Keratinocyte (primary cell): ENCODE results near the gene CEPT1. TPM values are rescaled to one million over a fixed set of nuclear protein-coding genes. Genes with fewer than 3 reads are reported as not detected.
"Not testable (repeated sequence)": the region's sequence is repeated elsewhere in the genome, so short reads cannot be mapped to it uniquely, and the experiment has no call there.

Source experiments
- DNase-seq: peaks from one replicate; pipeline ENCODE4 v3.0.0-alpha.2; 2011; ENCODE audit warnings: low read depth, missing footprints, low spot score
- FAIRE-seq: peaks from 2 replicates; lab custom pipeline; 2011; peaks lifted over from hg19 to GRCh38; lab: Jason Lieb, UNC
- H2AFZ ChIP-seq: 2 replicates; pipeline ENCODE4 v1.6.0; 2012; ENCODE audit warnings: low read length, control low read depth, inconsistent platforms; ENCODE audit not compliant: control insufficient read depth
- H3K27ac ChIP-seq: 2 replicates; pipeline ENCODE4 v1.5.1; 2011; ENCODE audit warnings: low read length; ENCODE audit not compliant: control insufficient read depth, insufficient read depth
- H3K27me3 ChIP-seq: 3 replicates; pipeline ENCODE4 v1.6.0; 2011; ENCODE audit warnings: low read length; ENCODE audit not compliant: control insufficient read depth, insufficient read depth; ENCODE audit errors: extremely low read depth
- H3K36me3 ChIP-seq, 2 experiments: 2 replicates in 1 of 2; 3 replicates in 1 of 2; pipeline ENCODE4 v1.5.1; 2011; ENCODE audit warnings: low read length in 2 of 2, mild to moderate bottlenecking in 1 of 2; ENCODE audit not compliant: control insufficient read depth in 2 of 2, insufficient read depth in 2 of 2; ENCODE audit errors: extremely low read depth in 1 of 2
- H3K4me1 ChIP-seq: 3 replicates; pipeline ENCODE4 v1.5.1; 2011; ENCODE audit warnings: low read length; ENCODE audit not compliant: control insufficient read depth, insufficient read depth; ENCODE audit errors: extremely low read depth
- H3K4me2 ChIP-seq: 3 replicates; pipeline ENCODE4 v1.6.0; 2011; ENCODE audit warnings: low read depth, low read length; ENCODE audit not compliant: control insufficient read depth, insufficient read depth; ENCODE audit errors: extremely low read depth
- H3K4me3 ChIP-seq, 3 experiments: fragments of 200-600 bp in 1 of 3; sonication (generic) in 1 of 3; 2 replicates in 2 of 3; 3 replicates in 1 of 3; pipeline ENCODE4 v1.5.1; 2011 to 2016; ENCODE audit warnings: low read length in 3 of 3, mild to moderate bottlenecking in 3 of 3, control low read depth in 2 of 3, inconsistent platforms in 1 of 3, low read depth in 1 of 3, mixed read lengths in 1 of 3, mixed run types in 1 of 3, moderate library complexity in 1 of 3; ENCODE audit not compliant: control insufficient read depth in 2 of 3, insufficient read depth in 2 of 3; ENCODE audit errors: extremely low read depth in 1 of 3
- H3K79me2 ChIP-seq: 2 replicates; pipeline ENCODE4 v1.6.0; 2012; ENCODE audit warnings: low read length; ENCODE audit not compliant: control insufficient read depth, insufficient read depth
- H3K9ac ChIP-seq: 3 replicates; pipeline ENCODE4 v1.6.0; 2011; ENCODE audit warnings: low read length; ENCODE audit not compliant: control insufficient read depth, insufficient read depth; ENCODE audit errors: extremely low read depth
- H3K9me1 ChIP-seq: 3 replicates; pipeline ENCODE4 v1.6.0; 2011; ENCODE audit warnings: low read length; ENCODE audit not compliant: control insufficient read depth, insufficient read depth; ENCODE audit errors: extremely low read depth
- H3K9me3 ChIP-seq: 2 replicates; pipeline ENCODE4 v1.5.1; 2012; ENCODE audit warnings: low read depth, low read length; ENCODE audit not compliant: control insufficient read depth
- H4K20me1 ChIP-seq: 3 replicates; pipeline ENCODE4 v1.6.0; 2011; ENCODE audit warnings: low read length; ENCODE audit not compliant: control insufficient read depth, insufficient read depth; ENCODE audit errors: extremely low read depth
- CTCF ChIP-seq, 3 experiments: IDR thresholded peaks in 1 of 3; conservative IDR thresholded peaks in 1 of 3; optimal IDR thresholded peaks in 1 of 3; 2 replicates in 2 of 3; 3 replicates in 1 of 3; pipeline versions ENCODE3 to v1.5.1; 2011; ENCODE audit warnings: low read length in 3 of 3, mild to moderate bottlenecking in 3 of 3, moderate library complexity in 2 of 3, control low read depth in 1 of 3, inconsistent platforms in 1 of 3; ENCODE audit not compliant: insufficient read depth in 2 of 3; ENCODE audit errors: extremely low read depth in 1 of 3
- EZH2 ChIP-seq: IDR thresholded peaks from one replicate; pipeline ENCODE4 v1.6.1; 2012; ENCODE audit warnings: inconsistent platforms, mild to moderate bottlenecking, low read length, moderate library complexity
- dilution Hi-C: fragments of 300-500 bp; cut with MboI; formaldehyde crosslinking; loops from one replicate; pipeline ENCODE4 v1.7.0; 2020; ENCODE audit warnings: low sequenced_read_pairs; ENCODE audit not compliant: extremely low pct_ligation_motif_present
- polyA minus RNA-seq, 3 experiments: library from RNA; depleted of rRNA, polyadenylated mRNA; stranded (reverse); fragments of >200 nt; gene quantifications; 1 replicate in 1 of 3; 2 replicates in 1 of 3; 3 replicates in 1 of 3; pipeline ENCODE4 v1.2.3, GENCODE V29; 2011
- polyA plus RNA-seq, 5 experiments: library from polyadenylated mRNA; depleted of rRNA in 3 of 5; stranded (reverse) in 3 of 5; stranded (forward) in 1 of 5; unstranded in 1 of 5; fragments of >200 nt; gene quantifications; 1 replicate in 1 of 5; 2 replicates in 3 of 5; 3 replicates in 1 of 5; pipeline versions ENCODE4 v1.2.1 to v1.2.3, GENCODE V29; 2011 to 2012; ENCODE audit warnings: missing spikeins in 2 of 5, low read depth in 1 of 5, low replicate concordance in 1 of 5

CEPT1 gene
- polyA plus RNA-seq (27.3 to 65.2 TPM (median 50.0 TPM) in 3 replicates), polyA minus RNA-seq (15.0 to 75.6 TPM (median 50.3 TPM) in 3 replicates)
- polyA plus RNA-seq (2011; ENCODE audit: low read depth) = 14.9 TPM
- 11.8 and 26.0 TPM in 2 replicates for polyA plus RNA-seq (2011; cell fraction: cytosol; rRNA removed)
- polyA plus RNA-seq (2011; cell fraction: nucleus; rRNA removed) = 71.3 and 90.5 TPM in 2 replicates
- polyA plus RNA-seq (2012; ENCODE audit: low replicate concordance) = 21.4 and 50.2 TPM in 2 replicates
- 21.5 TPM for polyA minus RNA-seq (2011; cell fraction: cytosol; rRNA and poly(A)+ RNA removed)
- 50.6 and 101 TPM in 2 replicates for polyA minus RNA-seq (2011; cell fraction: nucleus; rRNA and poly(A)+ RNA removed)

- DNase-seq (peak; percentile 90), FAIRE-seq (no peak)
- Histone ChIP-seq H3K79me2 (peaks cover 62% of the 10 kb centered on the region), H3K9ac (peak within 1 kb of the TSS; percentile 91), H3K36me3 (peaks cover 0 to 5% of the 10 kb centered on the region in 2 experiments), H2AFZ (peak within 1 kb of the TSS; percentile 98), H3K4me1 (peaks cover 19% of the 10 kb centered on the region), H3K4me2 (peak within 1 kb of the TSS; percentile 93), H3K27me3 (no peaks in the 10 kb centered on the region), H3K9me3 (no peaks in the 10 kb centered on the region), H4K20me1 (no peaks in the 10 kb centered on the region), H3K27ac (peak within 1 kb of the TSS; percentile 92), H3K9me1 (no peaks in the 10 kb centered on the region), H3K4me3 (peak within 1 kb of the TSS; percentile 80 to 99 (median 90))
- dilution Hi-C loops = no loop called here
- TF ChIP-seq CTCF (optimal IDR thresholded peaks at IDR 0.05 in 1 of 3, IDR thresholded peaks at IDR 0.05 in 1 of 3, conservative IDR thresholded peaks at IDR 0.05 in 1 of 3; ENCODE audit: extremely low read depth in 1 of 3, insufficient read depth in 2 of 3, low read length in 3 of 3) (no peak), EZH2 (no peak)
These were observed at the start of gene CEPT1, which contains the start of gene DRAM2 for GRCh38 chr1:111139956-111140679. Gene CEPT1 (plus strand): TSS chr1:111140223. CDS start chr1:111147715, 7,492 bp downstream. Gene DRAM2 (minus strand): TSS chr1:111140093. CDS start chr1:111131554, 8,539 bp downstream.

- H3K36me3 ChIP-seq, H3K9me3 ChIP-seq, H3K4me2 ChIP-seq, H3K9ac ChIP-seq, H3K27me3 ChIP-seq, H3K27ac ChIP-seq, FAIRE-seq, H3K9me1 ChIP-seq, DNase-seq, H2AFZ ChIP-seq, H3K4me1 ChIP-seq, H3K4me3 ChIP-seq, H3K79me2 ChIP-seq, dilution Hi-C loops, H4K20me1 ChIP-seq: not testable (repeated sequence)
These were observed 44.6 kb upstream of the CEPT1 start for GRCh38 chr1:111095421-111095820.
